Astrocyte (in vitro differentiated cells and primary cell): ENCODE results near the gene BCL7A.

Source experiments
- EZH2 ChIP-seq: IDR thresholded peaks from 2 replicates; pipeline ENCODE4 v1.6.1; 2012; ENCODE audit warnings: mild to moderate bottlenecking, low read length, inconsistent platforms; ENCODE audit not compliant: insufficient read depth
- TF ChIP-seq, protein P1 (sequence below): IDR thresholded peaks from 2 replicates; pipeline ENCODE4 v1.5.1; 2011; ENCODE audit warnings: low read depth, mild to moderate bottlenecking, inconsistent platforms, low read length, moderate library complexity; ENCODE audit not compliant: insufficient read depth

- TF ChIP-seq, protein P1, sequence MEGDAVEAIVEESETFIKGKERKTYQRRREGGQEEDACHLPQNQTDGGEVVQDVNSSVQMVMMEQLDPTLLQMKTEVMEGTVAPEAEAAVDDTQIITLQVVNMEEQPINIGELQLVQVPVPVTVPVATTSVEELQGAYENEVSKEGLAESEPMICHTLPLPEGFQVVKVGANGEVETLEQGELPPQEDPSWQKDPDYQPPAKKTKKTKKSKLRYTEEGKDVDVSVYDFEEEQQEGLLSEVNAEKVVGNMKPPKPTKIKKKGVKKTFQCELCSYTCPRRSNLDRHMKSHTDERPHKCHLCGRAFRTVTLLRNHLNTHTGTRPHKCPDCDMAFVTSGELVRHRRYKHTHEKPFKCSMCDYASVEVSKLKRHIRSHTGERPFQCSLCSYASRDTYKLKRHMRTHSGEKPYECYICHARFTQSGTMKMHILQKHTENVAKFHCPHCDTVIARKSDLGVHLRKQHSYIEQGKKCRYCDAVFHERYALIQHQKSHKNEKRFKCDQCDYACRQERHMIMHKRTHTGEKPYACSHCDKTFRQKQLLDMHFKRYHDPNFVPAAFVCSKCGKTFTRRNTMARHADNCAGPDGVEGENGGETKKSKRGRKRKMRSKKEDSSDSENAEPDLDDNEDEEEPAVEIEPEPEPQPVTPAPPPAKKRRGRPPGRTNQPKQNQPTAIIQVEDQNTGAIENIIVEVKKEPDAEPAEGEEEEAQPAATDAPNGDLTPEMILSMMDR: no peak
- TF ChIP-seq EZH2: no peak
These were observed 78.2 kb downstream of the BCL7A start for GRCh38 chr12:122099856-122100255.
